Measurements from ENCODE around the gene CDC16.

CDC16 gene

DNA sequence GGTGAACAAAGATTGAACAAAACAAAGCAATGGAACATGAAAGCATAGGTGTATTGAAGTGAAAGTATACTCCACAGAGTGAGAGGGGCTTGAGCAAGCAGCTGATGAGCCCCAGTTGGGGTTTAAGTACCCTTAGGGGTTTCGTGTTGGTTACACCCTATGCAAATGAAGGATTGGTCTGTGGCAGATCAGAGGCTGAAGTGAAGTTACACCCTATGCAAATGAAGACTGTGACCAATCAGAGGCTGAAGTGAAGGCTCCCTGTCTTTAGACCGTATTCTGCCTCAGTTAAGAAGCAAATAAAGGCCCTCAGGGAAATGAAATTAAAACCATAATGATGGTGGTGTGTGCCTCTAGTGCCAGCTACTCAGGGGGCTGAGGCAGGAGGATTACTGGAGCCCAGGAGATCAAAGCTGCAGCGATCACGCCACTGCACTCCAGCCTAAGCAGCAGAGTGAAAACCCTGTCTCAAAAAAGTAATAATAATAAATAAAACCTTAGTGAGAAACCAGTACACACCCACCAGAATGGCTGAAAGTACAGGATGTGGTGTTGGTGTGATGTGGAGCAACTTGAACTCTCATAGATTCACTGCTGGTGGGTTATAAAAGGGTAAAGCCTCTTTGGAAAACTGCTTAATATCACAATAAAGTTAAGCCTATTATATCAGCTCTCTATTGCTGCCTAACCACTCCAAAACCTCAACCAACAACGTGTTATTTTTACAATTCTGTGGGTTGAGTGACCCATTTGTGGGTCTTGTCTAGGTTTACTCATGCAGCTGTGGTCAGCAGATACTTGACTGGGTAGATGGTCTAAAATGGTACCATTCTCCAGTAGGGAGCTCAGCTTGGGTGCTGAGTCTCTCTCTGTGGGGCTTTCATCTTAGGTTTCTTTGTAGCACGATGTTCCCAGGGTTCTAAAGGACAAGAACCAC, 33.9 kb downstream of the CDC16 start:
- H3K36me3 ChIP-seq (ENCODE audit: insufficient read depth, low read length): peaks cover 88% of the 10 kb centered on the region
- H3K4me2 ChIP-seq (ENCODE audit: low read length): no peak overlapping the region
- no peaks in the 10 kb centered on the region for H3K4me1 ChIP-seq (ENCODE audit: insufficient read depth, low read length, severe bottlenecking)
- no peaks in the 10 kb centered on the region for H3K9me2 ChIP-seq (ENCODE audit: low read depth, low read length)
- no peaks in the 10 kb centered on the region for H3F3A ChIP-seq (ENCODE audit: insufficient read depth, low read length)
- no peaks in the 10 kb centered on the region for H3K79me2 ChIP-seq (ENCODE audit: insufficient read depth, low read length)
- no peaks in the 10 kb centered on the region for H3K27me3 ChIP-seq (ENCODE audit: insufficient read depth, low read length)
- no peaks in the 10 kb centered on the region for H4K20me1 ChIP-seq (ENCODE audit: insufficient read depth, low read length)
- no peak overlapping the region for H3K9ac ChIP-seq (ENCODE audit: low read length)
- no peaks in the 10 kb centered on the region for H3K9me3 ChIP-seq (ENCODE audit: low read length)
- no peak for TF ChIP-seq EZH2 (IDR thresholded peaks at IDR 0.05; ENCODE audit: borderline replicate concordance, low read length)
- TF ChIP-seq, protein P1, sequence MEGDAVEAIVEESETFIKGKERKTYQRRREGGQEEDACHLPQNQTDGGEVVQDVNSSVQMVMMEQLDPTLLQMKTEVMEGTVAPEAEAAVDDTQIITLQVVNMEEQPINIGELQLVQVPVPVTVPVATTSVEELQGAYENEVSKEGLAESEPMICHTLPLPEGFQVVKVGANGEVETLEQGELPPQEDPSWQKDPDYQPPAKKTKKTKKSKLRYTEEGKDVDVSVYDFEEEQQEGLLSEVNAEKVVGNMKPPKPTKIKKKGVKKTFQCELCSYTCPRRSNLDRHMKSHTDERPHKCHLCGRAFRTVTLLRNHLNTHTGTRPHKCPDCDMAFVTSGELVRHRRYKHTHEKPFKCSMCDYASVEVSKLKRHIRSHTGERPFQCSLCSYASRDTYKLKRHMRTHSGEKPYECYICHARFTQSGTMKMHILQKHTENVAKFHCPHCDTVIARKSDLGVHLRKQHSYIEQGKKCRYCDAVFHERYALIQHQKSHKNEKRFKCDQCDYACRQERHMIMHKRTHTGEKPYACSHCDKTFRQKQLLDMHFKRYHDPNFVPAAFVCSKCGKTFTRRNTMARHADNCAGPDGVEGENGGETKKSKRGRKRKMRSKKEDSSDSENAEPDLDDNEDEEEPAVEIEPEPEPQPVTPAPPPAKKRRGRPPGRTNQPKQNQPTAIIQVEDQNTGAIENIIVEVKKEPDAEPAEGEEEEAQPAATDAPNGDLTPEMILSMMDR (IDR thresholded peaks at IDR 0.05; ENCODE audit: low read length): no peak
- no peak overlapping the region for H2AFZ ChIP-seq (ENCODE audit: low read length)
- no peak overlapping the region for H3K27ac ChIP-seq (ENCODE audit: low read depth, low read length, poor library complexity, severe bottlenecking)
- H3K4me3 ChIP-seq (ENCODE audit: low read depth, low read length, poor library complexity, severe bottlenecking): no peak overlapping the region

DNA sequence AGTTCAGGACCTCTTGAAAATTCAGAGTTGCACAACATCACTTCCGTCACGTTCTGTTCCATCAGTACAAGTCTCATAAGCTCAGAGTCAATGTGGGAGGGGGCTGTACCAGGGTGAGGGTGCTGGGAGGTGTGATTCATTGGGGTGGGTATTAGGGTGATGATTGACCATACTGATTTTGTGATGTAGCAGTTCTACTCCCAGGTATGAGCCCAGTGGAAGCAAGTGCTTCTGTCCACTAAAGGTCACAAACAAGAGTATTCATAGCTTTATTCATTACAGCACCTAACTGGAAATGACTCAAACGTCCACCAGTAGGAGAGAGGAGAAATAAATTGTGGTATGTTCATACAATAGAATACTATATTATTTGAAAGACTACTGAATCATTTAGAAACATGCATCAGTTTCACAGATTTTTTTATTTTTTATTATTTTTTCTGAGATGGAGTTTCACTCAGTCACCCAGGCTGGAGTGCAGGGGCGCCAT, 34.6 kb downstream of the CDC16 start:
- Histone ChIP-seq H3K27ac (ENCODE audit: low read depth, low read length, poor library complexity, severe bottlenecking) (no peak overlapping the region), H2AFZ (ENCODE audit: low read length) (no peak overlapping the region), H4K20me1 (ENCODE audit: insufficient read depth, low read length) (no peaks in the 10 kb centered on the region), H3K36me3 (ENCODE audit: insufficient read depth, low read length) (peaks cover 83% of the 10 kb centered on the region), H3K9me3 (ENCODE audit: low read length) (no peaks in the 10 kb centered on the region), H3K9me2 (ENCODE audit: low read depth, low read length) (no peaks in the 10 kb centered on the region), H3K4me1 (ENCODE audit: insufficient read depth, low read length, severe bottlenecking) (no peaks in the 10 kb centered on the region), H3K4me2 (ENCODE audit: low read length) (no peak overlapping the region), H3K79me2 (ENCODE audit: insufficient read depth, low read length) (no peaks in the 10 kb centered on the region), H3K4me3 (ENCODE audit: low read depth, low read length, poor library complexity, severe bottlenecking) (no peak overlapping the region), H3K9ac (ENCODE audit: low read length) (no peak overlapping the region), H3K27me3 (ENCODE audit: insufficient read depth, low read length) (no peaks in the 10 kb centered on the region), H3F3A (ENCODE audit: insufficient read depth, low read length) (no peaks in the 10 kb centered on the region)
- no peak for TF ChIP-seq EZH2 (IDR thresholded peaks at IDR 0.05; ENCODE audit: borderline replicate concordance, low read length)
- TF ChIP-seq, protein P1 (IDR thresholded peaks at IDR 0.05; ENCODE audit: low read length): no peak

GRCh38 chr13:114272977-114273376, 38.3 kb downstream of the CDC16 start:
- Histone ChIP-seq H4K20me1 (ENCODE audit: insufficient read depth, low read length) (no peaks in the 10 kb centered on the region), H3K27me3 (ENCODE audit: insufficient read depth, low read length) (no peaks in the 10 kb centered on the region), H3F3A (ENCODE audit: insufficient read depth, low read length) (no peaks in the 10 kb centered on the region), H3K9me3 (ENCODE audit: low read length) (no peaks in the 10 kb centered on the region), H3K9me2 (ENCODE audit: low read depth, low read length) (no peaks in the 10 kb centered on the region), H3K27ac (ENCODE audit: low read depth, low read length, poor library complexity, severe bottlenecking) (no peak overlapping the region), H2AFZ (ENCODE audit: low read length) (no peak overlapping the region), H3K79me2 (ENCODE audit: insufficient read depth, low read length) (no peaks in the 10 kb centered on the region), H3K9ac (ENCODE audit: low read length) (no peak overlapping the region), H3K4me1 (ENCODE audit: insufficient read depth, low read length, severe bottlenecking) (no peaks in the 10 kb centered on the region), H3K4me3 (ENCODE audit: low read depth, low read length, poor library complexity, severe bottlenecking) (no peak overlapping the region), H3K4me2 (ENCODE audit: low read length) (no peak overlapping the region), H3K36me3 (ENCODE audit: insufficient read depth, low read length) (peaks cover 67% of the 10 kb centered on the region)
- no peak for TF ChIP-seq EZH2 (IDR thresholded peaks at IDR 0.05; ENCODE audit: borderline replicate concordance, low read length)
- TF ChIP-seq, protein P1 (IDR thresholded peaks at IDR 0.05; ENCODE audit: low read length): no peak
